ENCODE data around the gene KIAA0586.

KIAA0586 gene

DNA sequence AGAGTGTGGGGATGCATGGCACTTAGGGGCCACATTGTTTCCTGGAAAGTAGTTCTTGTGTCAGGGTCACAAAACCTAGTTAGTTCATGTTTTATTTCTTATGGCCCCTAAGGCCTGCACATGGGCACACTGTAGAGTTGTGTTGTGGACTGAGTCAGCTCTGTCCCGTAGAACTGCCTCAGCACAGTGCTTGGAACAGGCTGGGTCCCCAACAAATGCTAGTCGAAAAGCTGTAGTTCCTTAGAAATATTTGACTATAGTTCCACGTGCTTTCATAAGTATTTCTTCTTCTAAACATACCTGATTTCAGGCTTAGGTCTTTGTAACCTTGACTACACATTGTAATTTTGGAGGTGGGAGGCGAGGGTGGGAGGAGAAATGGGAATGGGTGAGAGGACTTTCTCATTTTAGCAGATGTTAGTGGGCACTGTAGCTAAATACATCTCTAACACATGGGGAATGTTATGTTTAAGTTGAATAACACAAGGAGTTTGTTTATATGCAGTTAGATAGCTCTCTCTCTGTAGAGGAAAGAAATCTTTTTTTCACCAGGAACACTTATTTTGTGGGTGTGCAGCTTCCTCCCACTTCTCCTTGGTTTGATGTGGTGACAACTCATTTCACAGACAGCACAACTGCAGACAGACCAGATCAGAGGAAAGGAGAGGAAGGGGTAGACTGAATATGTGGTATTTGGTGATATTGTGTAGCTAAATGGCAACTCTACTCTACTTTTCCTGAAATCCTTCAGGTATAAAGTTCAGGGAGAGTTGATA, 170.7 kb downstream of the KIAA0586 start:
- DNase-seq (ENCODE audit: low read depth), result no peak

DNA sequence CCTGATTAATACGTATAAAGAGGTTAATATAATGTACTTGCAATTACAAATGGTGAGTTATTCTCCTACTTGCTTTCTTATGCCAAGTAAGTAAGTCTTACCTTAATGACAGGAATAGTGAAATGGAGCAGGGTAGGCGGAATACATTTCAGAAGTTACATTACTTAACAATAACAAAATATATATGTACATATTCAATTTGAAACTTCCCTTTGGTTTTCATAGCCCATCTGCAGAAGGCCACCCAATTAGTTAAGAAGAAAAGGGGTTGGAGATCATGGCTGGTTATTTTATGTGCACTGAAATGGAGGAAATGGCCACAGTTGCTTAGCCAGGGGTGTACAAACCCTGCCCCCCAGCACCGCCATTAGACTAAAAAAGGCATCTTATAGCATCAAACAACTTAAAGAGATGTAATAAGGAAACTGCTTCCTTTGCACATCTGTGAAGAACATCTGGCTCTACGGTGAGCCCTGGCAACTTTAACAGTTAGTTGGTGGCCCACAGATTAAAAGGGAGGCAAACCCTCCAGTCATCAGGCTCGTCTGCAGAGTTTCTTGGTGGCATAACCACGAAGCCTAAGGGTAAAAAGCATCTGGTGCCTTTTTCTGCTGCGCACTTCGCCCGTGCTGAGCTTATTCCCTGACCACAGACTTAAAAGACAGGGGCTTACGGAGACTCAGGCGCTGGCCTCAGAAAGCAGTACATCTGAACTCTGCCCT, 171.4 kb downstream of the KIAA0586 start:
- no peak for DNase-seq (ENCODE audit: low read depth)

DNA sequence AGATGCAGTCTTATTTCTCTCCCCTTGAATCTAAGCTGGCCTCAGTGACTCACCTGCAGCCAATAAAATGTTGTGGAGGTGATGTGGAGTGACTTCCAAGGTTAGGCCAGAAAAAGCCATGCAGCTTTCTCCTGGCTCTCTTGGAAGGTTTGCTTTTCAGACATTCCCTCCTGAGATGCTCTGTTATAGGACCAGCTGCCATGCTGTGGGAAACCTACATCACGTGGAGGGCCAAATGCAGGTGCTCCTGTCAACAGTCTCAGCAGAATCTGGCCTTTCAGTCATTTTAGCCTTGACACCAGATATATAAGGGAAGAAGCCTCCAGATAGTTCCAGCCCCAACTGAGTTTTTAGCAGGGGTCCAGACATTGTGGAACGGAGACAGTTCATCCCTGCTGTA, 172.2 kb downstream of the KIAA0586 start:
- DNase-seq (ENCODE audit: low read depth), result no peak
